ENCODE data around the gene MAMLD1.

GRCh38 chrX:150506486-150506885 lies 143.4 kb downstream of the MAMLD1 start:
- TF ChIP-seq CTCF (IDR thresholded peaks at IDR 0.05; ENCODE audit: low read length): no peak
- TF ChIP-seq EZH2 (IDR thresholded peaks at IDR 0.05; ENCODE audit: borderline replicate concordance, low read length): no peak

Data from OCI-LY1 (cell line).